COLO668 (cell line): ENCODE measurements around the gene FCN1.
"Not testable (repeated sequence)": the region's sequence is repeated elsewhere in the genome, so short reads cannot be mapped to it uniquely, and the experiment has no call there.

Experiments
- DNase-seq: peaks from one replicate; lab custom pipeline; 2025; ENCODE audit not compliant: unreplicated experiment; lab: John Stamatoyannopoulos, UW

FCN1 gene

DNA sequence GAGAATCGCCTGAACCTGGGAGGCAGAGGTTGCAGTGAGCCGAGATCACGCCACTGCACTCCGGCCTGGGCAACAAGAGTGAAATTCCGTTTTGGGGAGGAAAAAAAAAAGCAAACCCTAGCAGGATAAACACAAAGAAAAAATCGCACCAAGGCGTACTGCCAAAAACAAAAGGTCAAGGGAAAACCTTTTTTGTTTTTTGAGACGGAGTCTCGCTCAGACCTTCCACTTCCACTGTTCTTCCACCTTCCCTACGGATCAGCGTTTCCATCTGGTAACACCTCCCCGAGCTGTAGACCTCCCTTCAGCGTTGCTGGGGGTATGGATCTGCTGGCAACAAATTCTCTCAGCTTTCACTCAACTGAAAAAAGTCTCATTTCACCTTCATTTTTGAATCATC lies 57.2 kb downstream of the FCN1 start:
- no peak for DNase-seq

DNA sequence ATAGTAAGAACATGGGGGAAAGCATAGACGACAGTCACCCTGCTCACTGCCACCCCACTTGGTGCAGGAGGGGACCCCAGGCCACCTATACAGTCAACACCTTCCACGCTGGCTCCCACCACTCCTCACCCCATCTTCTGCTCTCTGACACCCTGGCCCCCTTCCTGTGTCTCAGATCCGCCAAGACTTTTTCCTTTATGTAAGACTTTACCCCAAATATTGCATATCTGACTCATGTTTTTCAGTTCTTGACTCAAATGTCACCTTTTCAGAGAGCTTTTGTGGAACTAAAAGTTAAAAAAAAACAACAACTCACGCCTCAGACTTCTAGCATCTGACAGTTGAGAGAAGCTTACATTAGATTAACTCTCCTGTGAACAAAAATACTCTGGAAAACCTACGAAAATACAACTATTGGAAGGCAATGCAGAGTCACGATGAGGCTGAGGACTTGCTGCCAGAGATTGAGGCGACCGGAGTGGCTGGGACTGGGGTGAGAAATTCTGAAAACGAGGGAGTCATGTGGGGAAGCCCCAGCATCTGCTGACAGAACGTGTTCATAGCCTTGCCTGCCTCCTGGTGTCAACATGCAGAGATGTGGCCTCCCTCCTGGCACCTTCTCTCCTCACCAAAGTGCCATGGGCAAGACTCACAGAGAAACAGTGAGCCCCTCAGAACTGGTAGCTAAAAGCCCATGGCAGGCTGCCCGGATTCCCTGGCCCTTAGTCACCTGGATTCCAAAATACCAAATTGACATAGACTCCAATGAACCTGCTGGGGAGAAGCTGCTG lies 59.5 kb downstream of the FCN1 start:
- no peak for DNase-seq

DNA sequence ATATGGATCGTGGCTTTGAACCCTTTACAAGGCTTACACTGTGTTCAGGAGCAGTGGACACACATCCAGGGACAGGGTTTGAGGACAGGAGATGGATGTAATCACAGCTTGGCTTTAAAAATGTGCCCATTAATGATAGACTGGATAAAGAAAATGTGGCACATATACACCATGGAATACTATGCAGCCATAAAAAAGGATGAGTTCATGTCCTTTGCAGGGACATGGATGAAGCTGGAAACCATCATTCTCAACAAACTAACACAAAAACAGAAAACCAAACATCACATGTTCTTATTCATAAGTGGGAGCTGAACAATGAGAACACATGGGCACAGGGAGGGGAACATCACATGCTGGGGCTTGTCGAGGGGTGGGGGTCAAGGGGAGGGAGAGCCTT lies 60.3 kb downstream of the FCN1 start:
- not testable (repeated sequence) for DNase-seq

DNA sequence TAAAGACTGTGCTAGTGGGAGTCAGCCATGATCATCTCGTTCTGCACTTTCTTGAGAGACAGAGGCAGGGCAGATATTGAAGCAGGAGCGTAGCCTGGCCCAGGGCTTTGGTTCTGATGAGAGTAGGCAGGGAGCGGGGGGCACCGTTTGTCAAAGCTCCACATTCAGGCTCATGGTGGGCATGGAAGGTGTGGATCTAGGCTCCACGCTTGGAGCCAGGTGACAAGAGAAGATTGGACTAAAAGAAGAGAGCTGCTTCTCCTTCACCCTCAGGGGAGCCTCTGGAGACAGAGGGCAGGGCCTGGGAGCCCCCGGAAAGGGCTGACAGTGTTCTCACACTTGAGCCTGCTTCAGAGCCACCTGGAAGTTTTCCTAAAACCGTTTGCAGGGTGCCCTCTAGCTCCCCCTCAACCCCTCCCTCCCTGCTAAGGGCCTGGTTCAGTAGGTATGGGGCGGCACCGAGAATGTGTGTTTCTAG lies 61.8 kb downstream of the FCN1 start:
- no peak for DNase-seq
